ENCODE results near the gene ITGA1. TPM values are rescaled to one million over a fixed set of nuclear protein-coding genes. Genes with fewer than 3 reads are reported as not detected.
A peak's percentile ranks its signal among the peaks of the same experiment; 100 is the strongest.

The ITGA1 gene
- total RNA-seq, 4 donors from 2014 or later, result 41.8 to 94.0 (median 69.6) TPM

- Histone ChIP-seq H3K27ac (peak overlapping the region; percentile 96), H3K4me3 (peak overlapping the region in 1 of 2 donors; percentile 5), H3K36me3 (no peaks in the 10 kb centered on the region), H3K9me3 (no peaks in the 10 kb centered on the region), H3K27me3 (no peaks in the 10 kb centered on the region), H3K4me1 (peaks cover 0 to 13% of the 10 kb centered on the region in 2 donors)
- no peak for DNase-seq
- TF ChIP-seq POLR2A (IDR thresholded peaks at IDR 0.05), result no peak
- TF ChIP-seq, protein P1, sequence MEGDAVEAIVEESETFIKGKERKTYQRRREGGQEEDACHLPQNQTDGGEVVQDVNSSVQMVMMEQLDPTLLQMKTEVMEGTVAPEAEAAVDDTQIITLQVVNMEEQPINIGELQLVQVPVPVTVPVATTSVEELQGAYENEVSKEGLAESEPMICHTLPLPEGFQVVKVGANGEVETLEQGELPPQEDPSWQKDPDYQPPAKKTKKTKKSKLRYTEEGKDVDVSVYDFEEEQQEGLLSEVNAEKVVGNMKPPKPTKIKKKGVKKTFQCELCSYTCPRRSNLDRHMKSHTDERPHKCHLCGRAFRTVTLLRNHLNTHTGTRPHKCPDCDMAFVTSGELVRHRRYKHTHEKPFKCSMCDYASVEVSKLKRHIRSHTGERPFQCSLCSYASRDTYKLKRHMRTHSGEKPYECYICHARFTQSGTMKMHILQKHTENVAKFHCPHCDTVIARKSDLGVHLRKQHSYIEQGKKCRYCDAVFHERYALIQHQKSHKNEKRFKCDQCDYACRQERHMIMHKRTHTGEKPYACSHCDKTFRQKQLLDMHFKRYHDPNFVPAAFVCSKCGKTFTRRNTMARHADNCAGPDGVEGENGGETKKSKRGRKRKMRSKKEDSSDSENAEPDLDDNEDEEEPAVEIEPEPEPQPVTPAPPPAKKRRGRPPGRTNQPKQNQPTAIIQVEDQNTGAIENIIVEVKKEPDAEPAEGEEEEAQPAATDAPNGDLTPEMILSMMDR (IDR thresholded peaks at IDR 0.05), result no peak
- intact Hi-C loops (cut with DNase I; ENCODE audit: low total_unique reads), result no loop called here
These were observed 3.6 kb downstream of the ITGA1 start for GRCh38 chr5:52791366-52791765.

DNA sequence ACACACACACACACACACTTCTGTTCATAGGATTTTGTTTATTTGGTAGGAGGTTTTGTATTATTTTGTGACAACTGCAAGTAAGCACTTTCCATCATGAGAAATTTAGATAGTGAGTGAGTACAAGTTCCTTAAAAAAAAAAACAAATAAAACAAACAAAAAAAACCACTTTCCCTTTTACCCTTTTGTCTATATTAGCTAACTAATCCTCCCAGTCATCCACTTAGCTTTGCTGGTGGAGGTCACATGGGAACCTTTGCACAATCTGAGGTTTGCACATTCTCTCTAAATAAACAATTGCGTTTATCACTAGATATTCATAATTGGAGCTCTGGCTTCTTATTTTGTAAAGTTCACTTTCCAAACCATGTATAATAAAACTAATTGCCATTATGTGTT lies 6.8 kb downstream of the ITGA1 start:
- H3K27ac ChIP-seq, result peak overlapping the region; percentile 36 to 96
- H3K36me3 ChIP-seq, result no peaks in the 10 kb centered on the region
- H3K4me3 ChIP-seq, result no peak overlapping the region
- H3K27me3 ChIP-seq, result no peaks in the 10 kb centered on the region
- intact Hi-C loops (cut with DNase I; ENCODE audit: low total_unique reads), result no loop called here
- no peaks in the 10 kb centered on the region for H3K9me3 ChIP-seq
- H3K4me1 ChIP-seq, result peaks cover 0 to 18% of the 10 kb centered on the region in 2 donors
- peak in 1 of 2 donors; percentile 59 for DNase-seq
- no peak for TF ChIP-seq POLR2A (IDR thresholded peaks at IDR 0.05)
- TF ChIP-seq, protein P1 (IDR thresholded peaks at IDR 0.05), result no peak

DNA sequence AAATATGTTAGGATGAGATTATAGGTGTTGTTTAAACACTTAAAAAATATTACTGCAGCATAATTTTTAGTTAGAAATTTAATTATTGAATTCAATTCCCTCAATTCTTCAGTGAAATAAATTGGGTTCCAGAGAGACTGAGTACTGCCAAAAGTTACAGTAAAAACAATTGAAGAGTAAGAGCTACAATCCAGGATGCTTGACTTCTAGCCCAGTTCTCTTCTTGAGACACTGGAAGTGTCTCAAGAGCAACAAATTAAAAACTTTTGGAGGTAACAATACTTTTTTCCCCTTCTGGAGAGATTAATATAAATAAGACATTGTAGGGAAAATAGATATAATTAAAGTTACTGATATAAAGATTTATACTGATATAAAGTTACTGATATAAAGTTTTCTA lies 8.3 kb downstream of the ITGA1 start:
- Histone ChIP-seq H3K27ac (peak overlapping the region; percentile 36 to 96), H3K4me3 (no peak overlapping the region), H3K27me3 (no peaks in the 10 kb centered on the region), H3K4me1 (peaks cover 0 to 18% of the 10 kb centered on the region in 2 donors), H3K9me3 (no peaks in the 10 kb centered on the region), H3K36me3 (no peaks in the 10 kb centered on the region)
- DNase-seq, result no peak
- no peak for TF ChIP-seq POLR2A (IDR thresholded peaks at IDR 0.05)
- TF ChIP-seq, protein P1 (IDR thresholded peaks at IDR 0.05), result no peak
- intact Hi-C loops (cut with DNase I; ENCODE audit: low total_unique reads), result no loop called here

DNA sequence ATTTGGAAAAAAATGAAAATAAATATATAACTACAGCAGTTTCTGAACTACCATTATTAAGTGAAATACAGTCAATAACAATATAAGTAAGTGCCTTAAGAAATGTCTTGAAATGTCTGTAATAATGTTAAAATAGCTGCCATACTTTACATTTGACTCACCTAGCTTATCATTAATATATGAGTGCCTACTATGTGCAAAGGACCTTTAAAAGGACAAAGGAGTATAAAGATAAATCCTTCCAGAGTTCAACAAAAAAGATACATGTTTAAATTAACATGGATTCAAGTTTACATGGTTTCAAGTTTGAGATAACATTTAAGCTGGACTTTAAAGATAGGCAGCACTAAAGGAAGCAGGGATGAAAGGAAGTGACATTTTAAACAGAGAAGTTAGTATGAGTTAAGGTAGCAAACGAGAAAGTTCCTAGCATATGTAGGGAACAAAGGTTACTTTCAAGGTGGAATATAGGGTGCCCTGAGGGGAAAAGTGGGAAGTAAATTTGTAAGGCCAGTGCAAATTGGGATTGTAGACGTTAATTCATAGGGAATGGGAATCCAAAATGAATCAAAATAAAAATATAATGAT lies 8.9 kb downstream of the ITGA1 start:
- Histone ChIP-seq H3K4me3 (no peak overlapping the region), H3K36me3 (no peaks in the 10 kb centered on the region), H3K27me3 (no peaks in the 10 kb centered on the region), H3K27ac (peak overlapping the region; percentile 36 to 96), H3K9me3 (no peaks in the 10 kb centered on the region), H3K4me1 (peaks cover 0 to 18% of the 10 kb centered on the region in 2 donors)
- DNase-seq, result no peak
- no peak for TF ChIP-seq POLR2A (IDR thresholded peaks at IDR 0.05)
- TF ChIP-seq, protein P1 (IDR thresholded peaks at IDR 0.05), result no peak
- intact Hi-C loops (cut with DNase I; ENCODE audit: low total_unique reads), result no loop called here

DNA sequence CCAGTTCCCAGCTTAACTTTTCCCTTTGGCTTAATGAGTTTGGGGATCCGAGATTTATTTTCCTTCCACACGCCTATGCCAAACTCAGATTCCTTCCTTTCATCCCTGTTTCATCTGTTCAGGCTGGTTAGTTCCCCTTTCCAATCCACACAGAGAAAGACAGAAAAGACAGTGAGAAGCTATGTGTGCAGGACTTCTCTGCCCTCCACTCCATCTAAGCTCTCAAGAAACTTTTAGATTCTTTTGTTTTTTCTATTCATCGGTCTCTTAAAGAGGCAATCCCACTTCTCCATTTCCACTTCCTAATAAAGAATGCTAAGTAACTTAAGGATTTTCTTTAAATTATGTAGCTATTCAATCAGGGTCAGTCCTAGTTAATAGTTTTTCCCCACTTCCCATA lies 11.2 kb downstream of the ITGA1 start:
- peaks cover 0 to 21% of the 10 kb centered on the region in 2 donors for H3K4me1 ChIP-seq
- H3K27ac ChIP-seq, result peak overlapping the region; percentile 91 to 96
- H3K27me3 ChIP-seq, result no peaks in the 10 kb centered on the region
- H3K4me3 ChIP-seq, result peak overlapping the region; percentile 54 to 63
- H3K9me3 ChIP-seq, result no peaks in the 10 kb centered on the region
- intact Hi-C loops (cut with DNase I; ENCODE audit: low total_unique reads), result no loop called here
- no peaks in the 10 kb centered on the region for H3K36me3 ChIP-seq
- DNase-seq, result no peak
- TF ChIP-seq, protein P1 (IDR thresholded peaks at IDR 0.05), result no peak
- TF ChIP-seq POLR2A (IDR thresholded peaks at IDR 0.05), result no peak
